Caco-2 (cell line): ENCODE measurements around the gene DGKB. TPM values are rescaled to one million over a fixed set of nuclear protein-coding genes. Genes with fewer than 3 reads are reported as not detected.

Experiments
- BruUV-seq: library from RNA; stranded (reverse); fragments of 400-500 nt; replicated peaks from 2 replicates; lab custom pipeline; 2021; lab: Mats Ljungman, UMichigan
- CTCF ChIA-PET: fragments of 300-600 bp; sonication (Branson Sonifier 250); formaldehyde crosslinking; loops from one replicate; lab custom pipeline; 2022; ENCODE audit warnings: antibody characterized with exemption; lab: Charles Lee
- POLR2A ChIA-PET: fragments of 300-600 bp; sonication (Branson Sonifier 250); formaldehyde crosslinking; loops from one replicate; lab custom pipeline; 2022; ENCODE audit warnings: antibody characterized with exemption; lab: Charles Lee
- DNase-seq, 2 experiments: peaks; one replicate each; pipeline versions ENCODE4 v3.0.0 to v3.0.0-alpha.2; 2020 to 2022
- H3K27me3 ChIP-seq: replicated peaks from 2 replicates; pipeline ENCODE4 v1.6.0; 2011; ENCODE audit warnings: low read length; ENCODE audit not compliant: control insufficient read depth, insufficient read depth
- H3K36me3 ChIP-seq: 2 replicates; pipeline ENCODE4 v1.5.1; 2011; ENCODE audit warnings: low read length; ENCODE audit not compliant: control insufficient read depth, insufficient read depth
- H3K4me1 ChIP-seq: fragments of 250-450 bp; sonication (Bioruptor Pico); 2 replicates; pipeline ENCODE4 v1.5.1; 2020; ENCODE audit warnings: mild to moderate bottlenecking
- H3K4me3 ChIP-seq: 2 replicates; pipeline ENCODE4 v1.5.1; 2011; ENCODE audit warnings: low read depth, mild to moderate bottlenecking, control low read depth, low read length
- H3K9me3 ChIP-seq: fragments of 250-450 bp; sonication (Bioruptor Pico); 2 replicates; pipeline ENCODE4 v1.5.1; 2020; ENCODE audit warnings: mild to moderate bottlenecking, moderate library complexity
- H3K27ac Mint-ChIP-seq: one replicate; pipeline ENCODE4 v1.8.0; 2022; ENCODE audit warnings: mixed read lengths; ENCODE audit not compliant: unreplicated experiment
- H3K27me3 Mint-ChIP-seq: one replicate; pipeline ENCODE4 v1.8.0; 2022; ENCODE audit warnings: mixed read lengths; ENCODE audit not compliant: insufficient read depth, unreplicated experiment
- H3K36me3 Mint-ChIP-seq: one replicate; pipeline ENCODE4 v1.8.0; 2022; ENCODE audit warnings: mild to moderate bottlenecking, mixed read lengths; ENCODE audit not compliant: insufficient read depth, unreplicated experiment
- H3K4me1 Mint-ChIP-seq: one replicate; pipeline ENCODE4 v1.8.0; 2022; ENCODE audit warnings: low read depth, mixed read lengths; ENCODE audit not compliant: unreplicated experiment
- H3K4me3 Mint-ChIP-seq: one replicate; pipeline ENCODE4 v1.8.0; 2022; ENCODE audit warnings: mild to moderate bottlenecking, moderate library complexity, mixed read lengths; ENCODE audit not compliant: unreplicated experiment
- H3K9me3 Mint-ChIP-seq: one replicate; pipeline ENCODE4 v1.8.0; 2022; ENCODE audit warnings: mixed read lengths; ENCODE audit not compliant: unreplicated experiment
- CTCF ChIP-seq, 2 experiments: fragments of 200-600 bp in 1 of 2; IDR thresholded peaks; 1 replicate in 1 of 2; 2 replicates in 1 of 2; pipeline versions ENCODE4 v1.5.1 to v1.8.0; 2011 to 2022; ENCODE audit warnings: antibody characterized with exemption in 1 of 2, control low read depth in 1 of 2, inconsistent platforms in 1 of 2, low read depth in 1 of 2, low read length in 1 of 2, mild to moderate bottlenecking in 1 of 2, moderate library complexity in 1 of 2; ENCODE audit not compliant: insufficient read depth in 1 of 2, severe bottlenecking in 1 of 2, unreplicated experiment in 1 of 2
- intact Hi-C: fragments of 100-400 bp; cut with micrococcal nuclease; formaldehyde crosslinking; loops from one replicate; pipeline ENCODE4 v1.10.0; 2022; ENCODE audit not compliant: unreplicated experiment
- total RNA-seq: library from RNA; stranded (reverse); gene quantifications from 2 replicates; pipeline ENCODE4 v1.2.3, GENCODE V29; 2022

Gene DGKB
- total RNA-seq, 1 experiment from 2014 or later, result 0.39 TPM

DNA sequence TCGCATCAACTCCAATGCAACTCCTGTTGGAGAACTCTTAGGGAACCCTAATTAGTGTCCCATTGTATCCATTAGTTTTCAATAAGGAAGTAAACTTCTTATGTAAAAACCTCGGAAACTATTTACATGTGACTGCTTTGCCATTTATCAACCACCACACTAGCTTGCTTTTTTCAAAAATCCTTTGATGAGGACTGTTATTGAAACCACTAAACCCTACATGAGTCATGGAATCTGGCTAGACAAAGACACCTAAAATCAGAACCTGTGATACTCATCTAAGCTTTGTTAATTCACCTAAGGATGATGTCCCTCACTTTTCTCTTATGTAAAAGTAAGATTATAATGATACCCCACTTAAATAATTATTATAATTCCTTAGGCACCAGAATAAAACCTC, 499.0 kb downstream of the DGKB start:
- no peaks in the 10 kb centered on the region for H3K9me3 ChIP-seq
- ChIA-PET CTCF (no interaction called here), POLR2A (no interaction called here)
- H3K4me3 Mint-ChIP-seq, result no peak overlapping the region
- no TSS peak for BruUV-seq
- intact Hi-C loops, result no loop called here
- DNase-seq, result no peak
- no peaks in the 10 kb centered on the region for H3K9me3 Mint-ChIP-seq
- no peaks in the 10 kb centered on the region for H3K27me3 ChIP-seq
- no peaks in the 10 kb centered on the region for H3K4me1 Mint-ChIP-seq
- H3K27me3 Mint-ChIP-seq, result peaks cover 3% of the 10 kb centered on the region
- H3K27ac Mint-ChIP-seq, result no peak overlapping the region
- no peak overlapping the region for H3K4me3 ChIP-seq
- no peaks in the 10 kb centered on the region for H3K36me3 Mint-ChIP-seq
- no peaks in the 10 kb centered on the region for H3K36me3 ChIP-seq
- no peak for TF ChIP-seq CTCF (IDR thresholded peaks at IDR 0.05; ENCODE audit: insufficient read depth in 1 of 2, low read depth in 1 of 2, low read length in 1 of 2, severe bottlenecking in 1 of 2, unreplicated experiment in 1 of 2)
- no peaks in the 10 kb centered on the region for H3K4me1 ChIP-seq

GRCh38 chr7:14400271-14400670, 502.3 kb downstream of the DGKB start:
- POLR2A ChIA-PET, result no interaction called here
- Mint-ChIP-seq H3K4me1 (no peaks in the 10 kb centered on the region), H3K27ac (no peak overlapping the region), H3K4me3 (no peak overlapping the region), H3K27me3 (peaks cover 3% of the 10 kb centered on the region), H3K9me3 (no peaks in the 10 kb centered on the region), H3K36me3 (no peaks in the 10 kb centered on the region)
- H3K4me1 ChIP-seq, result no peaks in the 10 kb centered on the region
- no peaks in the 10 kb centered on the region for H3K36me3 ChIP-seq
- BruUV-seq, result no TSS peak
- intact Hi-C loops, result no loop called here
- H3K27me3 ChIP-seq, result no peaks in the 10 kb centered on the region
- no peaks in the 10 kb centered on the region for H3K9me3 ChIP-seq
- no peak for TF ChIP-seq CTCF (IDR thresholded peaks at IDR 0.05; ENCODE audit: insufficient read depth in 1 of 2, low read depth in 1 of 2, low read length in 1 of 2, severe bottlenecking in 1 of 2, unreplicated experiment in 1 of 2)
- CTCF ChIA-PET, result no interaction called here
- DNase-seq, result no peak
- H3K4me3 ChIP-seq, result no peak overlapping the region

DNA sequence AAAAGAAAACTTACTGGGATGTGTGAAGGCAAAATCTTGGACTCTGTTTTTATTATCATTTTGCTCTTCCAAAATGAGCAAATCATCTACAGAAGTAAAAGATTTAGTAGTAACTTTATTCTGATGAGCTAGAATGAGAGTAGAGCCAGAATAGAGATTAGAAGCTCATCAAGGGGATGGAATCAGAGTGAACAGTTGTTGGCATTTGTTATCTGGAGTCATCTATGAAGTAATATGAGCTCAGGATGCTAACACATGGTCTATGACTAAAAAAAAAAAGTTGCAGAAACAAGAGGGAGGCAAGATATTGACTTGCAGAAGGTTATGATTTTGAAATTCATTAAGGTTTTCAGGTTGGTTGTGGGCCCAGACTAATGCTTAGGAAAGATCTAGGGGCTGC, 504.0 kb downstream of the DGKB start:
- no TSS peak for BruUV-seq
- no peak for TF ChIP-seq CTCF (IDR thresholded peaks at IDR 0.05; ENCODE audit: insufficient read depth in 1 of 2, low read depth in 1 of 2, low read length in 1 of 2, severe bottlenecking in 1 of 2, unreplicated experiment in 1 of 2)
- DNase-seq, result no peak
- Histone ChIP-seq H3K27me3 (no peaks in the 10 kb centered on the region), H3K36me3 (no peaks in the 10 kb centered on the region), H3K4me1 (no peaks in the 10 kb centered on the region), H3K4me3 (no peak overlapping the region), H3K9me3 (no peaks in the 10 kb centered on the region)
- H3K4me3 Mint-ChIP-seq, result no peak overlapping the region
- H3K9me3 Mint-ChIP-seq, result no peaks in the 10 kb centered on the region
- intact Hi-C loops, result no loop called here
- ChIA-PET POLR2A (no interaction called here), CTCF (no interaction called here)
- no peak overlapping the region for H3K27ac Mint-ChIP-seq
- no peaks in the 10 kb centered on the region for H3K36me3 Mint-ChIP-seq
- peaks cover 3% of the 10 kb centered on the region for H3K27me3 Mint-ChIP-seq
- H3K4me1 Mint-ChIP-seq, result no peaks in the 10 kb centered on the region
